GM12878 (cell line): Measurements from ENCODE around the gene PPIB. TPM values are rescaled to one million over a fixed set of nuclear protein-coding genes. Genes with fewer than 3 reads are reported as not detected.
"Not testable (repeated sequence)": the region's sequence is repeated elsewhere in the genome, so short reads cannot be mapped to it uniquely, and the experiment has no call there.

ENCODE experiments used
- ATAC-seq: fragments of 200-7000 bp; cut with Tn5 transposase; 3 replicates; pipeline ENCODE4 v1.9.1; 2020; ENCODE audit warnings: mild to moderate bottlenecking, moderate library complexity
- BruUV-seq: library from RNA; stranded (reverse); fragments of 400-500 nt; replicated peaks from 2 replicates; lab custom pipeline; 2021; lab: Mats Ljungman, UMichigan
- CTCF ChIA-PET: fragments of 300-600 bp; sonication (Branson Sonifier 250); formaldehyde crosslinking; extraction: SDS; loops from one replicate; lab custom pipeline; 2021; ENCODE audit warnings: inconsistent platforms; lab: Yijun Ruan, JAX
- POLR2A ChIA-PET: fragments of 350-600 bp; formaldehyde crosslinking; extraction: SDS; loops from one replicate; lab custom pipeline; 2021; ENCODE audit warnings: inconsistent platforms; lab: Charles Lee
- RAD21 ChIA-PET: fragments of 300-600 bp; sonication (Branson Sonifier 250); formaldehyde crosslinking; loops from one replicate; lab custom pipeline; 2023; ENCODE audit warnings: antibody characterized with exemption; ENCODE audit not compliant: unreplicated experiment; lab: Charles Lee
- SMC1A ChIA-PET: fragments of 300-600 bp; sonication (Branson Sonifier 250); formaldehyde crosslinking; loops from one replicate; lab custom pipeline; 2023; ENCODE audit not compliant: unreplicated experiment, uncharacterized antibody; lab: Charles Lee
- DNase-seq: peaks from one replicate; pipeline ENCODE4 v3.0.0-alpha.2; 2011; ENCODE audit warnings: low read depth, low spot score
- FAIRE-seq: peaks from 3 replicates; lab custom pipeline; 2011; peaks lifted over from hg19 to GRCh38; lab: Jason Lieb, UNC
- H2AFZ ChIP-seq: 2 replicates; pipeline ENCODE4 v1.6.0; 2011; ENCODE audit warnings: low read depth, low read length, control low read depth; ENCODE audit not compliant: control insufficient read depth
- H3K27ac ChIP-seq: 2 replicates; pipeline ENCODE4 v1.5.1; 2011; ENCODE audit warnings: control low read depth; ENCODE audit not compliant: control insufficient read depth, insufficient read depth
- H3K27me3 ChIP-seq, 2 experiments: replicated peaks in 1 of 2; 2 replicates each; pipeline versions ENCODE4 v1.6.0 to v1.6.1; 2011; ENCODE audit warnings: low read length in 1 of 2; ENCODE audit not compliant: control insufficient read depth in 2 of 2, insufficient read depth in 2 of 2
- H3K36me3 ChIP-seq, 2 experiments: 2 replicates each; pipeline ENCODE4 v1.5.1; 2011; ENCODE audit warnings: low read length in 1 of 2; ENCODE audit not compliant: control insufficient read depth in 2 of 2, insufficient read depth in 2 of 2
- H3K4me1 ChIP-seq: 2 replicates; pipeline ENCODE4 v1.6.1; 2011; ENCODE audit warnings: mild to moderate bottlenecking, low read length, moderate library complexity, mixed read lengths; ENCODE audit not compliant: control insufficient read depth, insufficient read depth
- H3K4me2 ChIP-seq: 2 replicates; pipeline ENCODE4 v1.6.0; 2011; ENCODE audit warnings: control low read depth; ENCODE audit not compliant: control insufficient read depth, insufficient read depth
- H3K4me3 ChIP-seq: fragments of 200-600 bp; sonication (generic); 2 replicates; pipeline ENCODE4 v1.5.1; 2016
- H3K79me2 ChIP-seq: 2 replicates; pipeline ENCODE4 v1.6.0; 2011; ENCODE audit warnings: low read length; ENCODE audit not compliant: control insufficient read depth, insufficient read depth
- H3K9ac ChIP-seq: 2 replicates; pipeline ENCODE4 v1.8.0; 2011; ENCODE audit warnings: low read length, control low read depth, mixed read lengths; ENCODE audit not compliant: control insufficient read depth, insufficient read depth
- H3K9me3 ChIP-seq: replicated peaks from 3 replicates; pipeline ENCODE4 v1.5.1; 2011; ENCODE audit warnings: mild to moderate bottlenecking, low read length; ENCODE audit not compliant: control insufficient read depth, insufficient read depth
- H4K20me1 ChIP-seq: 2 replicates; pipeline ENCODE4 v1.6.0; 2011; ENCODE audit not compliant: control insufficient read depth, insufficient read depth
- ETV6 ChIP-seq, 2 experiments: fragments of 450-650 bp in 1 of 2; IDR thresholded peaks in 1 of 2; conservative IDR thresholded peaks in 1 of 2; 2 replicates each; pipeline ENCODE4 v1.6.1; 2014; ENCODE audit warnings: antibody characterized with exemption in 1 of 2, borderline replicate concordance in 1 of 2, low read depth in 1 of 2, mild to moderate bottlenecking in 1 of 2, moderate library complexity in 1 of 2
- TCF12 ChIP-seq: IDR thresholded peaks from 2 replicates; pipeline ENCODE4 v1.6.1; 2011; ENCODE audit warnings: low read depth, mild to moderate bottlenecking, low read length
- WGBS: methylation state at CpG from one replicate; pipeline ENCODE4 v1.1.6; 2016; ENCODE audit warnings: low lambda C conversion rate; ENCODE audit not compliant: insufficient replicate concordance, insufficient coverage; ENCODE audit errors: missing lambda C conversion rate; 5-methylcytosine and 5-hydroxymethylcytosine counted together
- in situ Hi-C: fragments of 300-500 bp; cut with MboI; formaldehyde crosslinking; loops from 9 replicates; pipeline ENCODE4 v1.14.3; 2018; ENCODE audit warnings: mixed read lengths
- intact Hi-C: fragments of 100-400 bp; cut with micrococcal nuclease; formaldehyde crosslinking; loops from one replicate; pipeline ENCODE4 v1.14.2; 2022; ENCODE audit not compliant: unreplicated experiment
- polyA plus RNA-seq, 11 experiments: library from polyadenylated mRNA; depleted of rRNA in 4 of 11; unstranded in 6 of 11; stranded (reverse) in 5 of 11; fragments of >200 nt; fragmentation: Nextera tagmentation in 4 of 11; fragmentation: Illumina TruSeq in 1 of 11; extraction: Ambion mirVana in 4 of 11; extraction: Trizol in 1 of 11; gene quantifications; 1 replicate in 1 of 11; 2 replicates in 10 of 11; pipeline versions ENCODE4 v1.2.1 to v1.2.3, GENCODE V29; 2011 to 2016; ENCODE audit warnings: inconsistent platforms in 2 of 11, missing spikeins in 2 of 11, low read depth in 1 of 11
- total RNA-seq, 4 experiments: library from RNA; depleted of rRNA in 3 of 4; stranded (reverse); fragments of >200 nt in 3 of 4; fragmentation: Illumina TruSeq in 1 of 4; extraction: Trizol in 1 of 4; gene quantifications; 2 replicates each; pipeline versions ENCODE4 v1.2.1 to v1.2.3, GENCODE V29; 2013 to 2021

Gene PPIB
- total and polyA plus RNA-seq, 10 of the 15 experiments (the other 5 are each of a cell fraction or from before 2014, with no cell fraction given) = 344 to 936 (median 508) TPM

DNA sequence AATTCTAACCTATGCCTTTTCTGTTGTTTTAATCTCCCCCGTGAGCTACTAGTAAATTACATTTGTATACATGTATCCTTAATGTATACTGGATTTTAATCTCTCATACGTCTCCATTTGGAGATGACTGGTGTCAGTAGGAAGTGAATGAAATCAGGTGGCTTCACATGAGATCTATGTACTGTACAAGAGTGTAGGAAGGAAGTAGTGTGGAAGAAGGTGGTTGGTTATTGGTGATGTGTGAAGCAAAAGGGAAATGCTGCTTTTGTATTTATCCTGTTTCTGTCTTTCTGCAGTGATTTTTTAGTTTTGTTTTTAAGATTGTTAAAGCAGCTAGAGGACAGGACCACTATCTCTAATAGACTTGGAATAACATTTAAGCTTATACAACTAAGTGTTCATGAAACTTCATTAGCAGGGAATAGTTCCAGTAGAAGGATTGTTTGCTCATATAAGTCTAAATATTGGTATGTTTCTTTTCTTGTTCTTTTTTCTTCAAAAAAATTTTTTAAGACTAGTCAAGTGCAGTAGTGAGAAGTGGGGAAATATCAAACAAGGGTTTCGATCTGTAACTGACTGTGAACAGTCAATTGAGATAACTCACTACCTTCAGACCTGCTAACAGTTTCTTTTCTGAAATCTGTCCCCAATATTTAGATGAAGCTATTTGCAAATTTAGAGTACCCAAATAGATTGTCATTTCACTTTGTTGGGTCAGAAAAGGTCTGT lies 51.7 kb downstream of the PPIB start:
- Histone ChIP-seq H3K4me1 (peaks cover 26% of the 10 kb centered on the region), H3K9ac (no peak overlapping the region), H3K27ac (peak overlapping the region; percentile 30), H3K9me3 (no peaks in the 10 kb centered on the region), H3K79me2 (peaks cover 47% of the 10 kb centered on the region), H3K36me3 (peaks cover 3 to 12% of the 10 kb centered on the region in 2 experiments), H3K4me2 (peak overlapping the region; percentile 71), H3K4me3 (0 out of 2 replicates have a peak overlapping the region, but pooled peaks have one; percentile 11), H3K27me3 (no peaks in the 10 kb centered on the region), H2AFZ (no peak overlapping the region), H4K20me1 (no peaks in the 10 kb centered on the region)
- no peak for FAIRE-seq
- SMC1A ChIA-PET = interaction anchor here (0.9 to 2.4 kb wide), 10 partner anchors 9 to 359 kb away, joined by 3 to 14 read pairs (median 4); partner anchors contain the start of gene CIAO2A
- 14% methylated on average over 3 of the region's 3 CpGs for WGBS
- RAD21 ChIA-PET = interaction anchor here (1.1 kb wide), 1 partner anchor 34 kb away, joined by 5 read pairs; no protein-coding TSS in a partner anchor
- POLR2A ChIA-PET = interaction anchor here (0.6 to 1.3 kb wide), 3 partner anchors 20 to 96 kb away, joined by 3 to 4 read pairs (median 3); no protein-coding TSS in a partner anchor
- in situ Hi-C loops = no loop called here
- CTCF ChIA-PET = interaction anchor here (1.0 to 3.2 kb wide), 8 partner anchors 9 to 359 kb away, joined by 3 to 11 read pairs (median 4); no protein-coding TSS in a partner anchor
- DNase-seq = no peak
- no TSS peak for BruUV-seq
- intact Hi-C loops = no loop called here
- peak; percentile 67 for ATAC-seq
- TF ChIP-seq TCF12 (no peak), ETV6 (conservative IDR thresholded peaks at IDR 0.05 in 1 of 2, IDR thresholded peaks at IDR 0.05 in 1 of 2; ENCODE audit: borderline replicate concordance in 1 of 2, low read depth in 1 of 2) (peak in 1 of 2 experiments; percentile 88; a peak in 2 of 4 replicates)

DNA sequence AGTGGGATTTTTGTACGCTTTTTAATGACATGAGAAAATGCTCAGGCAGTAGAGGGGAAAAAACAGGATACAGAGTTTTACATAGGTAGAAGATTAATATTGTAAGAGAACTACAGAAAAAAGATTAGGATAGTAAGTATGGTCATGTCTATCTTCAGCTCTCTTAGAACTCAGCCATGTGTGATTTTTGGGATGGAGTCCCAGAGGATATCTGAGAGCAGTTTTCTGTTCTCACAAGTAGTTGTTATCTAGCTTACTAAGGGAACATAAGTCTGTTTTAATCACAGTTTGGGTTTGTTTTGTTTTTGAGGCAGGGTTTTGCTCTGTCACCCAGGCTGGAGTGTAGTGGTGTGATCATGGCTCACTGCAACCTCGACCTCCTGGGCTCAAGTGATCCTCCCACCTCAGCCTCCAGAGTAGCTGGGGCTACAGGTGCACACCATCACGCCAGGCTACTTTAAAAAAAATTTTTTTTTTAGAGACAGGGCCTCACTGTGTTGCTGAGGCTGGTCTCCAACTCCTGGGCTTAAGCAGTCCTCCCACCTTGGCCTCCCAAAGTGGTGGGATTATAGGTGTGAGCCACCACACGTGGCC lies 52.6 kb downstream of the PPIB start:
- DNase-seq, RAD21 ChIA-PET, FAIRE-seq, H4K20me1 ChIP-seq, H3K9me3 ChIP-seq, in situ Hi-C loops, BruUV-seq, H2AFZ ChIP-seq, intact Hi-C loops, H3K27me3 ChIP-seq: not testable (repeated sequence)
- SMC1A ChIA-PET = interaction anchor here (0.7 to 2.4 kb wide), 10 partner anchors 8 to 681 kb away, joined by 3 to 10 read pairs (median 4); partner anchors contain the start of gene CIAO2A
- Histone ChIP-seq H3K4me2 (peak overlapping the region; percentile 71), H3K4me1 (peaks cover 26% of the 10 kb centered on the region), H3K27ac (peak overlapping the region; percentile 30; the same call in 1 of the 2 replicates), H3K4me3 (peak overlapping the region; percentile 11; the same call in 1 of the 2 replicates), H3K36me3 (peaks cover 3 to 12% of the 10 kb centered on the region in 2 experiments), H3K79me2 (peaks cover 53% of the 10 kb centered on the region), H3K9ac (peak overlapping the region; percentile 1; the same call in 1 of the 2 replicates)
- ATAC-seq = peak; percentile 21; the same call in 1 of the 3 replicates
- WGBS = 50% methylated on average over 4 of the region's 4 CpGs
- CTCF ChIA-PET = interaction anchor here (1.0 to 3.2 kb wide), 7 partner anchors 8 to 358 kb away, joined by 3 to 11 read pairs (median 5); no protein-coding TSS in a partner anchor
- POLR2A ChIA-PET = interaction anchor here (0.6 to 1.0 kb wide), 2 partner anchors 21 to 36 kb away, joined by 3 read pairs; no protein-coding TSS in a partner anchor
